Naive thymus-derived CD8-positive, alpha-beta T cell (primary cell): ENCODE data around the gene PBX4. TPM values are rescaled to one million over a fixed set of nuclear protein-coding genes. Genes with fewer than 3 reads are reported as not detected.
"Not testable (repeated sequence)": the region's sequence is repeated elsewhere in the genome, so short reads cannot be mapped to it uniquely, and the experiment has no call there.

Source experiments
- ATAC-seq, 2 donors: fragments of 150-1000 bp; cut with Tn5 transposase in 1 of 2; sonication (Bioruptor Pico), chemical (Tn5 transposase) in 1 of 2; 1 replicate in 1 of 2; 2 replicates in 1 of 2; pipeline ENCODE4 v1.10.0; 2021; ENCODE audit warnings: mild to moderate bottlenecking in 2 of 2, moderate library complexity in 2 of 2
- POLR2A ChIA-PET: fragments of 350-600 bp; sonication (Branson Sonifier 250); formaldehyde crosslinking; loops from one replicate; lab custom pipeline; 2021; ENCODE audit warnings: antibody characterized with exemption; lab: Charles Lee
- DNase-seq, 10 donors: peaks; one replicate each; pipeline versions ENCODE4 v3.0.0 to v3.0.0-alpha.2; 2020 to 2022
- H3K27ac Mint-ChIP-seq, 10 donors: one replicate each; pipeline ENCODE4 v1.8.0; 2020 to 2022; ENCODE audit warnings: mild to moderate bottlenecking in 10 of 10, mixed read lengths in 10 of 10, moderate library complexity in 4 of 10, inconsistent platforms in 1 of 10
- H3K27me3 Mint-ChIP-seq, 5 donors: one replicate each; pipeline ENCODE4 v1.8.0; 2021 to 2022; ENCODE audit warnings: mixed read lengths in 5 of 5
- H3K36me3 Mint-ChIP-seq, 3 donors: one replicate each; pipeline ENCODE4 v1.8.0; 2020 to 2022; ENCODE audit warnings: mixed read lengths in 3 of 3, mild to moderate bottlenecking in 2 of 3, inconsistent platforms in 1 of 3
- H3K4me1 Mint-ChIP-seq, 4 donors: one replicate each; pipeline ENCODE4 v1.8.0; 2021 to 2022; ENCODE audit warnings: mixed read lengths in 4 of 4
- H3K4me3 Mint-ChIP-seq, 10 donors: one replicate each; pipeline ENCODE4 v1.8.0; 2020 to 2022; ENCODE audit warnings: mild to moderate bottlenecking in 10 of 10, mixed read lengths in 10 of 10, moderate library complexity in 6 of 10, inconsistent platforms in 1 of 10
- H3K9me3 Mint-ChIP-seq, 9 donors: one replicate each; pipeline ENCODE4 v1.8.0; 2020 to 2022; ENCODE audit warnings: mixed read lengths in 9 of 9, mild to moderate bottlenecking in 3 of 9, inconsistent platforms in 1 of 9, moderate library complexity in 1 of 9
- polyA plus RNA-seq, 3 donors: library from polyadenylated mRNA; unstranded; fragments of 300-500 nt; fragmentation: Illumina TruSeq; gene quantifications; one replicate each; pipeline ENCODE4 v1.2.3, GENCODE V29; 2021
- total RNA-seq, 8 experiments: library from RNA in 2 of 8; stranded (reverse) in 2 of 8; gene quantifications; one replicate each; pipeline ENCODE4 v1.2.3 and lab custom pipeline; 2021 to 2026

Gene PBX4
- total and polyA plus RNA-seq, 5 experiments from 2014 or later: 2.6 to 49.4 (median 6.9) TPM

DNA sequence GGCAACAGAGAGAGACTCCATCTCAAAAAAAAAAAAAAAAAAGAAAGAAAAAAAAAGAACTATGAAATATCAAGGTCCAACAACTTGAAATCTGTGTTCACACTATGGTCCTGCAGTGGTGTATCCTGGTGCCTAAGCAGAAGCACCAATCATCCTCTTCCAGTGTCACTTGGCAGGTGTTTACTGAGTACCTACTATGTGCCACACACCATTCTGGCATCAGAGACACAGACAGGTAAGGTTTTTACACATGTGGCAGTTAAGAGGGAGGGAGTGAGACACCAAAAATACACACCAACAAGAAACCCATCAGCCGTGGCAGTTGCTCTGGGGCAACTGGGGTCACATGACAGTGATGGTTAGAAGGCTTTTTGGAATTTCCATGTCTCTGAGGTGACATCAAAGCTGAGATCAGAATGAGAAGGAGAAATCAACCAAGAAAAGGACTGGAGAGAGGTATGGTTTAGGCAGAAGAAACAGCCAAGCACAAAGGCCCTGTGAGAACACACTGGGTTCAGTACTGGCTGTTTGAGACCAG, 17.6 kb downstream of the PBX4 start:
- DNase-seq: no peak
- no peak for ATAC-seq
- peak overlapping the region in 9 of 10 donors; percentile 1 to 74 (median 53) for H3K4me3 Mint-ChIP-seq
- peaks cover 28 to 75% (median 60%) of the 10 kb centered on the region in 4 donors for H3K4me1 Mint-ChIP-seq
- no peaks in the 10 kb centered on the region for H3K9me3 Mint-ChIP-seq
- POLR2A ChIA-PET: interaction anchor here (0.7 to 7.5 kb wide), 6 partner anchors 8 to 965 kb away, joined by 3 to 39 read pairs (median 7); partner anchors contain the start of gene ZNF737
- H3K27me3 Mint-ChIP-seq: no peaks in the 10 kb centered on the region
- H3K36me3 Mint-ChIP-seq: peaks cover 0 to 2% (median 2%) of the 10 kb centered on the region in 3 donors
- peak overlapping the region; percentile 57 to 94 (median 83) for H3K27ac Mint-ChIP-seq

DNA sequence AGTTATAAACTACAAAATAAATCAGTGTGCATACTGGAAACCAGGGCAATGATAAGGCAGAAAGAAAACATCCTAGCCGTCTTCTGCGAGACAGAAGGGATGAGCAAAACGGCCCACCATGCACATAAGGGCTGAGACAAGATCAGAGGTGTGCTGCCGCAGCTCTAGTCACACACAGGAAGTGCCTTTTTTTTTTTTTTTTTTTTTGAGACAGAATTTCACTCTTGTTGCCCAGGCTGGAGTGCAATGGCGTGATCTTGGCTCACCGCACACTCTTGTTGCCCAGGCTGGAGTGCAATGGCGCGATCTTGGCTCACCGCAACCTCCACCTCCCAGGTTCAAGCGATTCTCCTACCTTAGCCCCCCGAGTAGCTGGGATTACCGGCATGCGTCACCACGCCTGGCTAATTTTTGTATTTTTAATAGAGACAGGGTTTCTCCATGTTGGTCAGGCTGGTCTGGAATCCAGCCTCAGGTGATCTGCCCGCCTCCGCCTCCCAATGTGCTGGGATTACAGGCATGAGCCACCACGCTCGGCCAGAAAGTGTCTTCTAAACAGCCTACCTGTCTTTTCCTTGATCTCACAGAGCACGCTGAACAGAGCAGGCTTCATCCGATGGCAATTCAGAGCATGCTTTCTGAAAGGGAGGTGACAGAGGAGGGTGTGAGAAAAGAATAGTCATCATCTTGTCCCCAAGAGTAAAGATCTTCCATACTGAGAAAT, 19.6 kb downstream of the PBX4 start:
- POLR2A ChIA-PET: interaction anchor here (0.5 to 4.2 kb wide), 29 partner anchors 8 to 1590 kb away, joined by 3 to 35 read pairs (median 4); partner anchors contain the start of genes ATP13A1, GMIP, LPAR2 and NDUFA13
- peak overlapping the region; percentile 62 to 87 (median 80) for H3K4me3 Mint-ChIP-seq
- ATAC-seq: peak; percentile 67 to 74
- DNase-seq: peak; percentile 40 to 89 (median 76)
- not testable (repeated sequence) for H3K36me3 Mint-ChIP-seq, H3K27me3 Mint-ChIP-seq, H3K9me3 Mint-ChIP-seq
- peaks cover 32 to 80% (median 66%) of the 10 kb centered on the region in 4 donors for H3K4me1 Mint-ChIP-seq
- H3K27ac Mint-ChIP-seq: peak overlapping the region; percentile 90 to 99 (median 98)

DNA sequence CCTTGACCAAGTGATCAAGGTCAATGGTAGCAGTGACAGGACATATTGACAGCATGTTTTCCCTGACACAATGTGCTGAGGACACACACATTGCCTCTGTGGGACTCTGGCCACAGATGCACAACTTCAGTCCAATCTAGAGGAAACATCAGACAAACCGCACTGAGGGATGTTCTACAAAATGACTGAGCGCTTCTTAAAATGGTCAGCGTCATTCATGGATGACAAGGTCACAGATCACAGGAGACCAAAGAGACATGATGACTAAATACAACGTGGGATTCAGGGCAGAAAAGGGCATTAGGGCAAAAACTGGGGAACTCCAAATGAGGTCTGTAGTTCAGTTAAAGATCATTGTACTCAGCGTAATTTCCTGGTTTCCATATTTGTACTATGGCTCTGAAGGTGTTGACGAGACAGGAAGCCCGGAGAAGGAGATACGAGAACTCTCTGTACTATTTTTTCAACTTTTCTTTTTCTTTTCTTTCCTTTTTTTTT, 20.6 kb downstream of the PBX4 start:
- peaks cover 0 to 6% (median 2%) of the 10 kb centered on the region in 3 donors for H3K36me3 Mint-ChIP-seq
- no peaks in the 10 kb centered on the region for H3K9me3 Mint-ChIP-seq
- DNase-seq (peak in 8 of 10 donors; percentile 62 to 87 (median 76)), ATAC-seq (peak; percentile 69 to 81)
- H3K4me3 Mint-ChIP-seq: peak overlapping the region; percentile 62 to 87 (median 80)
- POLR2A ChIA-PET: interaction anchor here (0.6 to 4.2 kb wide), 21 partner anchors 9 to 268 kb away, joined by 3 to 35 read pairs (median 5); partner anchors contain the start of genes ATP13A1, GMIP, LPAR2 and NDUFA13
- peak overlapping the region; percentile 90 to 99 (median 98) for H3K27ac Mint-ChIP-seq
- peaks cover 26 to 76% (median 57%) of the 10 kb centered on the region in 4 donors for H3K4me1 Mint-ChIP-seq
- no peaks in the 10 kb centered on the region for H3K27me3 Mint-ChIP-seq

- H3K9me3 Mint-ChIP-seq: no peaks in the 10 kb centered on the region
- H3K4me1 Mint-ChIP-seq: peaks cover 17 to 66% (median 48%) of the 10 kb centered on the region in 4 donors
- POLR2A ChIA-PET: interaction anchor here (1.6 to 4.2 kb wide), 2 partner anchors 24 to 73 kb away, joined by 3 to 35 read pairs; partner anchors contain the start of genes PBX4 and ZNF101
- H3K4me3 Mint-ChIP-seq: no peak overlapping the region
- ATAC-seq (no peak), DNase-seq (no peak)
- H3K36me3 Mint-ChIP-seq: peaks cover 0 to 10% (median 4%) of the 10 kb centered on the region in 3 donors
- H3K27me3 Mint-ChIP-seq: no peaks in the 10 kb centered on the region
- H3K27ac Mint-ChIP-seq: peak overlapping the region; percentile 27 to 98 (median 82)
Observed at GRCh38 chr19:19595171-19595701, 23.3 kb downstream of the PBX4 start.

DNA sequence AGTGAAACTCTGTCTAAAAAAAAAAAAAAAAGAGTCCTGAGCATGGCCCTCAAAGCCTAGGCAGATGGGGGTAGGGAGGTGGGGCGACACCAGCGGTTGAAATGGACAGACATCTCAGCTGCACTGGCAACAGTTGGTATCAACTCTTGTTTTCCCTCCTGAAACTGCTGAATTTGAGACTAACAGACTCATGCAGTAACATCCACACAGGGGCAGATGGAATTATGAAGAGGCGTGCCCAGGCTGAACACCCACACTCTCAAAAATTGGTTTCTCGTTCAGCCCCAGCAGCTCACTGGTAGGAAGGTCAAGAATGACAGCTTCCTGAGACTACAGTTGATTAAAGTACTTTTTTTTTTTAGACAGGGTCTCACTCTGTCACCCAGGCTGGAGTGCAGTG, 24.1 kb downstream of the PBX4 start:
- peaks cover 24 to 68% (median 55%) of the 10 kb centered on the region in 4 donors for H3K4me1 Mint-ChIP-seq

GRCh38 chr19:19592690-19593089, 25.8 kb downstream of the PBX4 start:
- Mint-ChIP-seq H3K4me1 (peaks cover 20 to 64% (median 51%) of the 10 kb centered on the region in 4 donors), H3K36me3 (peaks cover 0 to 13% (median 4%) of the 10 kb centered on the region in 3 donors), H3K9me3 (no peaks in the 10 kb centered on the region), H3K27ac (peak overlapping the region in 2 of 10 donors; percentile 65 to 75), H3K27me3 (no peaks in the 10 kb centered on the region), H3K4me3 (no peak overlapping the region)
- ATAC-seq: no peak
- no peak for DNase-seq
- POLR2A ChIA-PET: interaction anchor here (0.5 to 5.6 kb wide), 3 partner anchors 10 to 273 kb away, joined by 3 to 39 read pairs (median 4); no protein-coding TSS in a partner anchor

More for the DNA sequence above, 24.1 kb downstream of the PBX4 start:
- Mint-ChIP-seq H3K27ac (peak overlapping the region in 4 of 10 donors; percentile 9 to 81 (median 33)), H3K36me3 (peaks cover 0 to 10% (median 4%) of the 10 kb centered on the region in 3 donors), H3K27me3 (no peaks in the 10 kb centered on the region), H3K4me3 (no peak overlapping the region), H3K9me3 (no peaks in the 10 kb centered on the region)
- DNase-seq: no peak
- ATAC-seq: no peak
- POLR2A ChIA-PET: no interaction called here

- peaks cover 0 to 12% (median 2%) of the 10 kb centered on the region in 3 donors for H3K36me3 Mint-ChIP-seq
- DNase-seq (peak in 4 of 10 donors; percentile 26 to 71 (median 28)), ATAC-seq (peak; percentile 77 to 78)
- H3K4me1 Mint-ChIP-seq: peaks cover 19 to 55% (median 43%) of the 10 kb centered on the region in 4 donors
- H3K27ac Mint-ChIP-seq: peak overlapping the region; percentile 47 to 90 (median 82)
- H3K27me3 Mint-ChIP-seq: no peaks in the 10 kb centered on the region
- POLR2A ChIA-PET: interaction anchor here (0.6 to 5.6 kb wide), 6 partner anchors 10 to 53 kb away, joined by 3 to 39 read pairs (median 4); partner anchors contain the start of gene GMIP
- H3K4me3 Mint-ChIP-seq: peak overlapping the region in 5 of 10 donors; percentile 26 to 67 (median 39)
- H3K9me3 Mint-ChIP-seq: no peaks in the 10 kb centered on the region
Observed at GRCh38 chr19:19591133-19591825, 27.2 kb downstream of the PBX4 start.

DNA sequence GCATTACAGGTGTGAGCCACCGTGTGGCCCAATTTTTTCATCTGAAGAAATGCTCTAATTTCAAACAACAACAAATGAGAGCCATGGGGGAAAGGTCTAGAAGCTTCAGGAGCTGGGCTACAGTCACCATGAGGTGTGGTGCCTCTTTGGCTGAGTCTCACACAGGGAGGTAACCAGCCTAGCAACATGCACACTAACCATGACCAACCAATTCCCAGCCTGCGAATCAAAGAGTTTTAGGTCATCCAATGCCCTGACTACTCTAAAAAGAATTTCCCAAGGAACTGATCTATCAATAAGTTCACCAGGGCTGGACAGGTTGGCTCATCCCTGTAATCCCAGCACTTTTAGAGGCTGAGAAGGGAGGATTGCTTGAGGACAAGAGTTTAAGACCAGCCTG, 29.9 kb downstream of the PBX4 start:
- H3K27ac Mint-ChIP-seq: peak overlapping the region in 7 of 10 donors; percentile 25 to 91 (median 67)
- no peaks in the 10 kb centered on the region for H3K27me3 Mint-ChIP-seq
- H3K9me3 Mint-ChIP-seq: no peaks in the 10 kb centered on the region
- peaks cover 18 to 42% (median 34%) of the 10 kb centered on the region in 4 donors for H3K4me1 Mint-ChIP-seq
- POLR2A ChIA-PET: interaction anchor here (0.7 to 5.6 kb wide), 4 partner anchors 10 to 277 kb away, joined by 3 to 39 read pairs (median 4); partner anchors contain the start of gene ZNF253
- DNase-seq: no peak
- ATAC-seq: no peak
- H3K4me3 Mint-ChIP-seq: peak overlapping the region in 4 of 10 donors; percentile 7 to 54 (median 44)
- peaks cover 0 to 18% (median 4%) of the 10 kb centered on the region in 3 donors for H3K36me3 Mint-ChIP-seq

DNA sequence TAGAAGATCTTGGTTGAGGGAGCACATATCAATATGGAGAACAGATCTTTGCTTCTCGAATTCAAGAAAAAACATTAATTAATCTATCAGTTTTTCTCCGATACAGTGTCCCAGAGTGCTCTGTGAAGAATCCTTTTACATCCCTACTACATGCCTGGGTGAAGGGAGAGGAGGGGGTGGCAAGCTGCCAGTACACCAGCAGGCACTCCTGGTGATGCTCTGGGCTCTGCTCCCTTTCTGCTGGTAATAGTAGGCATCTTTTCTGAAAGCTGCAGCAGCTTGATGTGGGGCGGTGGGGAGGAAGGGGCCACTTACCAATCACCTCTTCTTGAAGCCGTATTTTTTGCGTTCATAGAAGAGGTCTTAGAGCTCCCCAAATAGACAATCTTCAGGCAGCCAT, 30.7 kb downstream of the PBX4 start:
- Mint-ChIP-seq H3K9me3 (no peaks in the 10 kb centered on the region), H3K27me3 (no peaks in the 10 kb centered on the region), H3K36me3 (peaks cover 0 to 17% (median 4%) of the 10 kb centered on the region in 3 donors), H3K4me3 (peak overlapping the region in 2 of 10 donors; percentile 40 to 62), H3K4me1 (peaks cover 18 to 38% (median 34%) of the 10 kb centered on the region in 4 donors), H3K27ac (peak overlapping the region in 5 of 10 donors; percentile 28 to 84 (median 46))
- no peak for DNase-seq
- POLR2A ChIA-PET: interaction anchor here (5.6 kb wide), 1 partner anchor 15 kb away, joined by 39 read pairs; no protein-coding TSS in a partner anchor
- no peak for ATAC-seq

DNA sequence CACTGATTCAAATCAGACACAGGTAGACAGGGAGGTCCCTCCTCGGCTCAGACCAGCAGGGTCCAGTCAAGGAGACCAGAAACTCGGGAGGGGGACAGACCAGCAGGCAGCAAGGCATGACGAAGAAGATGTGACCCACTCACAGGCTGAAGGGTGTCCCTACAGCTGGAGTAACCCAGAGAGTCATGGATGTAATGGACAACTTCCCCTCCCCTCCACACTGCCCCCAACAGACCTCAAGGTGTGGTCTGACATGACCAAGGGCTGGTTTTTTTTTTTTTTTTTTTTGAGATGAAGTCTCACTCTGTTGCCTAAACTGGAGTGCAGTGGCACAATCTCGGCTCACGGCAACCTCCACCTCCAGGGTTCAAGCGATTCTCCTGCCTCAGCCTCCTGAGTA, 34.1 kb downstream of the PBX4 start:
- H3K27me3 Mint-ChIP-seq: no peaks in the 10 kb centered on the region
- H3K4me1 Mint-ChIP-seq: peaks cover 11 to 42% (median 30%) of the 10 kb centered on the region in 4 donors
- no peaks in the 10 kb centered on the region for H3K9me3 Mint-ChIP-seq
- H3K27ac Mint-ChIP-seq: peak overlapping the region in 1 of 10 donors; percentile 43
- POLR2A ChIA-PET: interaction anchor here (0.8 to 1.6 kb wide), 3 partner anchors 14 to 49 kb away, joined by 3 to 6 read pairs (median 3); no protein-coding TSS in a partner anchor
- no peak for DNase-seq
- H3K4me3 Mint-ChIP-seq: no peak overlapping the region
- H3K36me3 Mint-ChIP-seq: peaks cover 0 to 14% (median 2%) of the 10 kb centered on the region in 3 donors
- ATAC-seq: no peak

DNA sequence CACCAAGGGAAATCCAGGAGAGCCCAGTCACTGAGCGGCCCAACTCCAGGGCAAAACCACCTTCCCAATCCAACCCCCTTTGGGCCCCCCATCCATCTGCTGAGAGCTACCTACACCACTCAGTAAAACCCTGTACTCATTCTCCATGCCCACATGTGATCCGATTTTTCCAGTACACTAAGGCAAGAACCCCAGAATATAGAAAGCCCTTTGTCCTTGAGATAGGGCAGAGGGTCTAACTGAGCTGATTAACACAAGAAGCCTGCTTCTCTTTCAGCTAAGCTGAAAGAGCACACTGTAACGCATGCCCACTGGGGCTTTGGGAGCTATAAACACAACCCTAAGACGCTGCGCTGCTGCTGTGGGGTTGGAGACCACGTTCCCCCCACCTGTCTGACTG, 36.0 kb downstream of the PBX4 start:
- Mint-ChIP-seq H3K27ac (peak overlapping the region in 5 of 10 donors; percentile 1 to 87 (median 34)), H3K9me3 (no peaks in the 10 kb centered on the region), H3K4me1 (peaks cover 0 to 28% (median 21%) of the 10 kb centered on the region in 4 donors), H3K27me3 (no peaks in the 10 kb centered on the region), H3K36me3 (peaks cover 0 to 11% (median 2%) of the 10 kb centered on the region in 3 donors), H3K4me3 (no peak overlapping the region)
- POLR2A ChIA-PET: interaction anchor here (1.1 to 1.7 kb wide), 4 partner anchors 9 to 27 kb away, joined by 3 to 9 read pairs (median 4); no protein-coding TSS in a partner anchor
- DNase-seq (no peak), ATAC-seq (no peak)
